HepG2 (cell line): ENCODE data around the gene AHCY. TPM values are rescaled to one million over a fixed set of nuclear protein-coding genes. Genes with fewer than 3 reads are reported as not detected.
A peak's percentile ranks its signal among the peaks of the same experiment; 100 is the strongest.

Source experiments
- ASH2L ChIP-seq: fragments of 300-600, 200-600 bp; sonication (generic); IDR thresholded peaks from 2 replicates; pipeline ENCODE4 v1.7.0; 2017; ENCODE audit warnings: low read depth, mild to moderate bottlenecking, moderate library complexity, mixed read lengths, low read length; ENCODE audit not compliant: insufficient read length
- CBX1 ChIP-seq: IDR thresholded peaks from one replicate; pipeline ENCODE4 v1.6.1; 2016; ENCODE audit warnings: antibody characterized with exemption, low read depth
- CTCF ChIP-seq: sonication (generic); formaldehyde crosslinking; IDR thresholded peaks from 2 replicates; pipeline ENCODE4 v1.5.0; 2020; ENCODE audit warnings: mild to moderate bottlenecking, missing genetic modification reagents, moderate library complexity
- E2F2 ChIP-seq: sonication (generic); formaldehyde crosslinking; IDR thresholded peaks from 2 replicates; pipeline ENCODE4 v1.4.0; 2020; ENCODE audit warnings: missing genetic modification reagents, borderline replicate concordance
- EED ChIP-seq: sonication (generic); formaldehyde crosslinking; IDR thresholded peaks from 2 replicates; pipeline ENCODE4 v1.5.0; 2020; ENCODE audit warnings: mild to moderate bottlenecking, missing genetic modification reagents
- GATA4 ChIP-seq: sonication (generic); IDR thresholded peaks from 2 replicates; pipeline ENCODE4 v1.6.1; 2016; ENCODE audit warnings: antibody characterized with exemption, low read depth, borderline replicate concordance
- HIVEP1 ChIP-seq: sonication (generic); formaldehyde crosslinking; IDR thresholded peaks from 2 replicates; pipeline ENCODE4 v1.4.0; 2020; ENCODE audit warnings: mild to moderate bottlenecking, missing genetic modification reagents
- IRF1 ChIP-seq: sonication (generic); formaldehyde crosslinking; IDR thresholded peaks from 2 replicates; pipeline ENCODE4 v1.4.0; 2020; ENCODE audit warnings: low read depth, mild to moderate bottlenecking, missing genetic modification reagents
- YEATS4 ChIP-seq: sonication (generic); formaldehyde crosslinking; IDR thresholded peaks from 2 replicates; pipeline ENCODE4 v1.4.0; 2020; ENCODE audit warnings: missing genetic modification reagents, borderline replicate concordance
- ZBTB34 ChIP-seq: sonication (generic); formaldehyde crosslinking; IDR thresholded peaks from 2 replicates; pipeline ENCODE4 v1.8.0; 2022; ENCODE audit warnings: mild to moderate bottlenecking, missing genetic modification reagents
- ZBTB4 ChIP-seq: sonication (generic); formaldehyde crosslinking; IDR thresholded peaks from 2 replicates; pipeline ENCODE4 v1.4.0; 2020; ENCODE audit warnings: missing genetic modification reagents, mild to moderate bottlenecking, borderline replicate concordance
- ZFP37 ChIP-seq: sonication (generic); formaldehyde crosslinking; IDR thresholded peaks from 2 replicates; pipeline ENCODE4 v1.4.0; 2020; ENCODE audit warnings: missing genetic modification reagents, borderline replicate concordance
- ZNF160 ChIP-seq: sonication (generic); formaldehyde crosslinking; IDR thresholded peaks from 2 replicates; pipeline ENCODE4 v1.8.0; 2022; ENCODE audit warnings: mild to moderate bottlenecking, inconsistent platforms, missing genetic modification reagents
- ZNF512 ChIP-seq: sonication (generic); formaldehyde crosslinking; IDR thresholded peaks from 2 replicates; pipeline ENCODE4 v1.4.0; 2020; ENCODE audit warnings: mild to moderate bottlenecking, missing genetic modification reagents
- ZNF678 ChIP-seq: sonication (generic); formaldehyde crosslinking; IDR thresholded peaks from 2 replicates; pipeline ENCODE4 v1.4.0; 2020; ENCODE audit warnings: mild to moderate bottlenecking, missing genetic modification reagents
- ZNF724P ChIP-seq: sonication (generic); formaldehyde crosslinking; IDR thresholded peaks from 2 replicates; pipeline ENCODE4 v1.8.0; 2022; ENCODE audit warnings: missing genetic modification reagents, borderline replicate concordance
- polyA plus RNA-seq, 8 experiments: library from polyadenylated mRNA; depleted of rRNA in 3 of 8; stranded (reverse) in 7 of 8; unstranded in 1 of 8; fragments of >200 nt; fragmentation: Illumina TruSeq in 4 of 8; extraction: Trizol in 4 of 8; gene quantifications; 2 replicates each; pipeline versions ENCODE4 v1.2.1 to v1.2.3, GENCODE V29; 2011 to 2016; ENCODE audit warnings: low read depth in 4 of 8, missing spikeins in 1 of 8, mixed read lengths in 1 of 8; ENCODE audit not compliant: insufficient read depth in 1 of 8
- total RNA-seq, 5 experiments: library from RNA; depleted of rRNA; stranded (reverse); fragments of >200 nt; fragmentation: Illumina TruSeq; extraction: Trizol; gene quantifications; 2 replicates each; pipeline ENCODE4 v1.2.3, GENCODE V29; 2016; ENCODE audit warnings: low read depth in 1 of 5

AHCY gene
- total and polyA plus RNA-seq, 2 of the 13 experiments (the other 11 are each of a cell fraction or from before 2014, with no cell fraction given), result 407 to 419 TPM

GRCh38 chr20:34343458-34344211, 40.5 kb upstream of the AHCY start (continued):
- TF ChIP-seq ZBTB4 (CRISPR knock-in tag) (no peak), ZFP37 (CRISPR knock-in tag) (no peak), CTCF (CRISPR knock-in tag) (no peak), EED (CRISPR knock-in tag) (no peak), ZNF512 (peak; percentile 27; the same call in 1 of the 2 replicates), IRF1 (CRISPR knock-in tag) (no peak), ZNF678 (CRISPR knock-in tag) (peak; percentile 37; the same call in 1 of the 2 replicates), ZBTB34 (CRISPR knock-in tag) (no peak), ZNF724P (CRISPR knock-in tag) (no peak), GATA4 (no peak), ASH2L (no peak), E2F2 (CRISPR knock-in tag) (0 out of 2 replicates have a peak, but pooled peaks have one; percentile 11), YEATS4 (CRISPR knock-in tag) (peak; percentile 39; the same call in 1 of the 2 replicates), CBX1 (peak; percentile 37), ZNF160 (CRISPR knock-in tag) (no peak), HIVEP1 (0 out of 2 replicates have a peak, but pooled peaks have one; percentile 44)
